IMR-90 (cell line): ENCODE measurements around the gene SMIM5. TPM values are rescaled to one million over a fixed set of nuclear protein-coding genes. Genes with fewer than 3 reads are reported as not detected.

Experiments
- ATAC-seq: fragments of 200-7000 bp; cut with Tn5 transposase; 2 replicates; pipeline ENCODE4 v1.9.1; 2020; ENCODE audit warnings: low read depth, mild to moderate bottlenecking, moderate library complexity
- BruUV-seq: library from RNA; stranded (reverse); fragments of 400-500 nt; replicated peaks from 2 replicates; lab custom pipeline; 2021; lab: Mats Ljungman, UMichigan
- CTCF ChIA-PET: fragments of 300-600 bp; formaldehyde crosslinking; extraction: SDS; loops from one replicate; lab custom pipeline; 2021; ENCODE audit warnings: antibody characterized with exemption; lab: Yijun Ruan, JAX
- POLR2A ChIA-PET: fragments of 300-600 bp; sonication (Branson Sonifier 250); formaldehyde crosslinking; loops from one replicate; lab custom pipeline; 2022; ENCODE audit warnings: antibody characterized with exemption; ENCODE audit not compliant: unreplicated experiment; lab: Charles Lee
- DNase-seq: peaks from one replicate; pipeline ENCODE4 v3.0.0; 2013
- H2AFZ ChIP-seq: replicated peaks from 2 replicates; pipeline ENCODE3; 2013; ENCODE audit warnings: low read length, mild to moderate bottlenecking; ENCODE audit not compliant: poor library complexity
- H2AK5ac ChIP-seq: 2 replicates; pipeline ENCODE4 v1.6.1; 2013; ENCODE audit warnings: low read depth, low read length, inconsistent platforms
- H2AK9ac ChIP-seq: replicated peaks from 2 replicates; pipeline ENCODE3; 2013; ENCODE audit warnings: mild to moderate bottlenecking, low read depth, low read length, moderate library complexity; ENCODE audit not compliant: poor library complexity
- H2BK120ac ChIP-seq: 2 replicates; pipeline ENCODE4 v1.6.1; 2013; ENCODE audit warnings: low read depth, low read length, inconsistent platforms
- H2BK15ac ChIP-seq: 3 replicates; pipeline ENCODE4 v1.6.1; 2013; ENCODE audit warnings: low read depth, low read length, inconsistent platforms
- H2BK20ac ChIP-seq: 2 replicates; pipeline ENCODE4 v1.6.1; 2013; ENCODE audit warnings: low read depth, mild to moderate bottlenecking, inconsistent platforms, low read length, moderate library complexity
- H2BK5ac ChIP-seq: 2 replicates; pipeline ENCODE4 v1.6.1; 2013; ENCODE audit warnings: mild to moderate bottlenecking, low read depth, low read length, inconsistent platforms; ENCODE audit not compliant: poor library complexity, severe bottlenecking
- H3K14ac ChIP-seq: replicated peaks from 2 replicates; pipeline ENCODE4 v1.6.1; 2013; ENCODE audit warnings: low read depth, low read length, inconsistent platforms
- H3K18ac ChIP-seq: 2 replicates; pipeline ENCODE4 v1.6.1; 2013; ENCODE audit warnings: low read depth, low read length, control low read depth
- H3K23ac ChIP-seq: 2 replicates; pipeline ENCODE4 v1.6.1; 2013; ENCODE audit warnings: low read depth, low read length, inconsistent platforms
- H3K27ac ChIP-seq: 2 replicates; pipeline ENCODE4 v1.5.1; 2013; ENCODE audit warnings: mild to moderate bottlenecking, control low read depth, low read length; ENCODE audit not compliant: insufficient read depth
- H3K27me3 ChIP-seq: 2 replicates; pipeline ENCODE4 v1.6.1; 2013; ENCODE audit warnings: low read length; ENCODE audit not compliant: control insufficient read depth, insufficient read depth
- H3K36me3 ChIP-seq: 2 replicates; pipeline ENCODE4 v1.6.1; 2013; ENCODE audit warnings: low read length, mixed read lengths; ENCODE audit not compliant: control insufficient read depth, insufficient read depth
- H3K4ac ChIP-seq: 2 replicates; pipeline ENCODE4 v1.6.1; 2013; ENCODE audit warnings: low read depth, low read length, inconsistent platforms
- H3K4me1 ChIP-seq: 2 replicates; pipeline ENCODE4 v1.6.1; 2013; ENCODE audit warnings: low read length, mixed read lengths; ENCODE audit not compliant: control insufficient read depth, insufficient read depth
- H3K4me2 ChIP-seq: 2 replicates; pipeline ENCODE4 v1.6.1; 2013; ENCODE audit warnings: low read depth, mild to moderate bottlenecking, control low read depth, low read length, moderate library complexity
- H3K4me3 ChIP-seq: 2 replicates; pipeline ENCODE4 v1.5.1; 2013; ENCODE audit warnings: low read depth, mild to moderate bottlenecking, control low read depth, low read length, moderate library complexity; ENCODE audit not compliant: insufficient read depth
- H3K56ac ChIP-seq: 2 replicates; pipeline ENCODE4 v1.6.1; 2013; ENCODE audit warnings: low read length, inconsistent platforms; ENCODE audit not compliant: insufficient read depth; ENCODE audit errors: extremely low read depth
- H3K79me1 ChIP-seq, 2 experiments: 2 replicates each; pipeline ENCODE4 v1.6.1; 2013; ENCODE audit warnings: low read length in 2 of 2, inconsistent platforms in 1 of 2, low read depth in 1 of 2
- H3K9ac ChIP-seq: 2 replicates; pipeline ENCODE4 v1.6.1; 2013; ENCODE audit warnings: low read depth, low read length, control low read depth
- H3K9me1 ChIP-seq: 2 replicates; pipeline ENCODE4 v1.6.1; 2013; ENCODE audit warnings: low read length, inconsistent platforms; ENCODE audit not compliant: insufficient read depth
- H3K9me3 ChIP-seq: 2 replicates; pipeline ENCODE4 v1.6.1; 2013; ENCODE audit warnings: low read length; ENCODE audit not compliant: control insufficient read depth, insufficient read depth
- H4K20me1 ChIP-seq: 2 replicates; pipeline ENCODE4 v1.6.1; 2013; ENCODE audit warnings: low read length, inconsistent platforms; ENCODE audit not compliant: insufficient read depth
- H4K5ac ChIP-seq: 2 replicates; pipeline ENCODE4 v1.6.1; 2013; ENCODE audit warnings: mild to moderate bottlenecking, low read depth, low read length, control low read depth
- H4K8ac ChIP-seq, 2 experiments: 2 replicates each; pipeline ENCODE4 v1.6.1; 2013; ENCODE audit warnings: low read depth in 2 of 2, low read length in 2 of 2, control low read depth in 1 of 2, inconsistent platforms in 1 of 2
- H4K91ac ChIP-seq: 2 replicates; pipeline ENCODE4 v1.6.1; 2013; ENCODE audit warnings: low read depth, low read length, inconsistent platforms; ENCODE audit not compliant: insufficient read depth
- CTCF ChIP-seq: conservative IDR thresholded peaks from 2 replicates; pipeline ENCODE4 v1.5.1; 2012; ENCODE audit warnings: mild to moderate bottlenecking, low read depth, low read length, improper control_type of control experiment
- MAZ ChIP-seq: IDR thresholded peaks from 2 replicates; pipeline ENCODE4 v1.6.1; 2012; ENCODE audit warnings: low read depth, mild to moderate bottlenecking, low read length, improper control_type of control experiment, moderate library complexity, borderline replicate concordance
- MXI1 ChIP-seq: IDR thresholded peaks from 2 replicates; pipeline ENCODE4 v1.6.1; 2012; ENCODE audit warnings: low read depth, mild to moderate bottlenecking, low read length, moderate library complexity, borderline replicate concordance
- RAD21 ChIP-seq: IDR thresholded peaks from 2 replicates; pipeline ENCODE4 v1.6.1; 2012; ENCODE audit warnings: low read length, improper control_type of control experiment
- WGBS, 2 experiments: methylation state at CpG; one replicate each; pipeline versions ENCODE4 v1.1.5 to v1.1.7; 2013; ENCODE audit warnings: missing lambda C conversion rate in 2 of 2; ENCODE audit not compliant: insufficient read length in 1 of 2; ENCODE audit errors: extremely low coverage in 2 of 2; 5-methylcytosine and 5-hydroxymethylcytosine counted together
- dilution Hi-C: fragments of 300-500 bp; cut with HindIII; formaldehyde crosslinking; loops from one replicate; pipeline ENCODE4 v1.14.3; 2018; ENCODE audit warnings: low sequenced_read_pairs; ENCODE audit not compliant: unreplicated experiment
- in situ Hi-C: fragments of 300-500 bp; cut with MboI; formaldehyde crosslinking; loops from 3 replicates; pipeline ENCODE4 v1.14.3; 2019; ENCODE audit warnings: low sequenced_read_pairs, inconsistent platforms, mixed read lengths
- intact Hi-C: fragments of 100-400 bp; cut with micrococcal nuclease; formaldehyde crosslinking; loops from 2 replicates; pipeline ENCODE4 v1.10.0; 2022
- polyA plus RNA-seq, 3 experiments: library from polyadenylated mRNA; depleted of rRNA; stranded (reverse); fragments of >200 nt; gene quantifications; 2 replicates each; pipeline ENCODE4 v1.2.3, GENCODE V29; 2012; ENCODE audit warnings: low replicate concordance in 1 of 3
- total RNA-seq: library from RNA; depleted of rRNA; stranded (reverse); fragments of >200 nt; gene quantifications from 2 replicates; pipeline ENCODE4 v1.2.3, GENCODE V29; 2012

SMIM5 gene
- total and polyA plus RNA-seq, 2 of the 4 experiments (the other 2 are of a cell fraction): not detected

- Histone ChIP-seq H3K4me3 (no peak overlapping the region), H4K91ac (no peak overlapping the region), H4K5ac (no peak overlapping the region), H3K9ac (no peak overlapping the region), H3K56ac (no peak overlapping the region), H3K4me1 (no peaks in the 10 kb centered on the region), H3K9me1 (no peaks in the 10 kb centered on the region), H3K23ac (no peak overlapping the region), H2AFZ (no peak overlapping the region), H3K27ac (no peak overlapping the region), H2BK120ac (no peak overlapping the region), H2AK9ac (no peak overlapping the region), H3K79me1 (no peaks in the 10 kb centered on the region), H3K4ac (no peak overlapping the region), H3K14ac (no peak overlapping the region), H2AK5ac (no peak overlapping the region), H3K27me3 (peaks cover 15% of the 10 kb centered on the region), H3K36me3 (no peaks in the 10 kb centered on the region), H2BK20ac (no peak overlapping the region), H4K20me1 (no peaks in the 10 kb centered on the region), H2BK5ac (no peak overlapping the region), H3K9me3 (no peaks in the 10 kb centered on the region), H3K18ac (no peak overlapping the region), H4K8ac (no peak overlapping the region), H3K4me2 (no peak overlapping the region), H2BK15ac (no peak overlapping the region)
- ChIA-PET POLR2A (no interaction called here), CTCF (interaction anchor here (0.9 kb wide), 1 partner anchor 19 kb away, joined by 3 read pairs; the partner anchor contains the start of gene SMIM5)
- ATAC-seq (no peak; the same call in 1 of the 2 replicates), DNase-seq (no peak)
- intact Hi-C loops (no loop called here), dilution Hi-C loops (no loop called here), in situ Hi-C loops (no loop called here)
- WGBS, 2 experiments: 66% methylated on average over 7 of the region's 12 CpGs; no CpG with 5 or more reads in 1 of the 2 experiments
- TF ChIP-seq RAD21 (peak; percentile 13; the same call in 1 of the 2 replicates), CTCF (peak; percentile 19; the same call in 1 of the 2 replicates), MAZ (no peak), MXI1 (no peak)
- BruUV-seq: no TSS peak
These were observed 19.2 kb upstream of the SMIM5 start for GRCh38 chr17:75614006-75614405.
